HG03060 (cell line): ENCODE measurements around the gene PLEKHJ1.

Source experiments
- ATAC-seq: cut with Tn5 transposase; IDR thresholded peaks from one replicate; pipeline ENCODE4 v1.9.1; 2021; ENCODE audit warnings: low read depth, moderate number of reproducible peaks; ENCODE audit not compliant: unreplicated experiment

The PLEKHJ1 gene

DNA sequence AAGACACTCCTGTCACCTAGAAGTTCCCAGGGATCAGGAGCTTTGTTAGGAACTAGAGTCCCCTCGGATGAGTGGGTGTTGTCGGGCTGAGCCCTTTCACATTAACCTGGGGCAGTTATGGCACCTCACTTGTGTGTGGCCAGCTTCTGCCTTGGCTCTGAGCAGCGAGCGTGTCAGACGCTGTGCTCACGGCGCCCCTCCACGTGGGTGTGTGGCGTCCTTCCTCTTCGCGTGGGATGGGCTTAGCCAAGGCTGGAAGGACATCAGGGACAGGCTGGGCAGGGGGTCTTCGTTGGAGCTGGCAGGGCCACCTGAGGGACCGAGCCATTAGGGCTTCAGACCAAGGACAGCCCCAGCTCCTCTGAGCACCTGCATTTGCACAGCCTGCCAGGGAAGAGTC, 49.0 kb downstream of the PLEKHJ1 start:
- ATAC-seq, result no peak

DNA sequence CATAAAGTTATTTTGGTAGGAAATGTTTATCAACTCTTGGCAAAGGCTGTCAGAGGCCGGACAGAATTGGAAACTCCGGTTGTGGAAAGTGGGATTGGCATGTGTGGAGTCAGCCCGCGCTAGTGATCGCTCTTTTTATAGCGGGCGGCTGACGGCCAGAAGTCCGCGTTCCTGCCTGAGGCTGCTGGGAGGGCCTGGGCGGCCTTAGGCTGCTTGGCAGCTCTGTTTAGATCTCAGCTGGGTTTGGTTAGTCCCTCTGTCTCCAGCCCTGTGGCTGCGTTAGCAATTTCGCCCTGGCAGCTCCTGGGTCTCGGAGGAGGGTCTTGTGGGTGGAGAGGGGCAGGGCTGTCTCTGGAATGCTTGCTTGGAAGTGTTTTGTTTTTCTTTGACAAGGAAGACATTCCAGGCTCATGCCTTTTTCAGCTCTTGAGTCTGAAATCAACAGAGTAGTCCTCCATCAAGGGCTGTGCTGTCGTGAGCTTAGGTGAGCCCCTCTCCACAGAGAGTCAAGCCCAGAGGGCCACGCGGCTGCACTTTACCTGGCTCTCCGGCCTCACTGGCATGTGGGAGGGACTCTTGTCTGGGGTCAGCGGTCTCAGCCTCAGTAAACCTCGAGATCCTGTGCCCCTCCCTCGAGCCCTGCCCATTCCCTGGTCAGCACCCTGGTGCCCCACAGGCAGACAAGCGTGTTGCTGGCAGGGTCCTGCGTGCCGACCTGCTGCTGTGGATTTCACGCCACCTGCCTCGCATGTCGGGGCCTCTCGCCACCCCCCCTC, 49.9 kb downstream of the PLEKHJ1 start:
- no peak for ATAC-seq

DNA sequence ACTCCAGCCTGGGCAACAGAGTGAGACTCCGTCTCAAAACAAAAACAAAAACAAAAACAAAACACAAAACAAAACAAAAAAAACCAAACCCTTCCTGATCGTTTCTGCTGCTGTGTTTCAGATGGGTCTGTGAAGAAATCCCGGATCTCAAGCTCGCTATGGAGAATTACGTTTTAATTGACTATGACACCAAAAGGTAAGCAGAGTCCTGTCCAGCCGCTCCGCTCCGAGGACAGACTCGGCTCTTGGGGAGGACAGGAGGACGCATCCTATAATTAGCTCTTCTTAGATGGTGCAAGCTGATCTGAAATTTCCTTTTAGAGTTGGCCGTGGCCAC, 50.4 kb downstream of the PLEKHJ1 start:
- no peak for ATAC-seq

DNA sequence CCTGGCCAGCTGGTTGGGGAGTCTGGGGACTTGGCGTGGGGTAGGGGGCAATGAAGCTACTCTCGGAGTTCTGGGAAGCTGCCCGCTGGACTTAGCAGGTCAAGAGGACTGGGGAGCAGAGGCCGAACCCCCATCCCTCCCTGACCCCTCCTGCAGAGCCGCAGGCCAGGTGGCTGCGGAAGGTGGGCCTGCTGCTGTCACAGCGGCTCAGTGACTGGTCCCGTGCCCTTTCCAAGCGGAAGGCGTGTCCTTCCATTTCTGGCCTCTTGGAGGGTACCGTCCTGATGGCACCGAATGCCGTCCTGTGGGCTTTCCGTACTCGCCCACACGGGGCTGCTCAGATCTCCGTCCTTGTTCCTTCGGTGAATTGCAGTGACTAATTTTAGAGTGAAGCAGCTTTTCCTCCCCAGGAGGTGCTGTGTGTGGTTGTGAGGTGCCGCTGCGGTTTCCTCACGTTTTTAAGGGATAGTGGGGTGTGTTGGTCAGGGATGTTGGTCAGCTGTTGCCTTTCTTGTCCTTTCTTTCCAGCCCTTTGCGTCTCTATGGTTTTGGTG, 51.6 kb downstream of the PLEKHJ1 start:
- ATAC-seq, result no peak
